Neural cell (in vitro differentiated cells): Measurements from ENCODE around the gene AP1S3.

Source experiments
- EP300 ChIP-seq: fragments of 450-650 bp; conservative IDR thresholded peaks from 2 replicates; pipeline ENCODE4 v1.6.1; 2014; ENCODE audit warnings: antibody characterized with exemption, mild to moderate bottlenecking, moderate library complexity; ENCODE audit not compliant: poor library complexity, severe bottlenecking
- EZH2 ChIP-seq: fragments of 200-600, 300-800 bp; shearing (Covaris generic), sonication (generic); IDR thresholded peaks from 2 replicates; pipeline ENCODE4 v1.6.1; 2014; ENCODE audit warnings: antibody characterized with exemption, low read length, borderline replicate concordance, mild to moderate bottlenecking; ENCODE audit not compliant: insufficient read depth, poor library complexity, severe bottlenecking
- MXI1 ChIP-seq: fragments of 450-650 bp; conservative IDR thresholded peaks from 2 replicates; pipeline ENCODE4 v1.6.1; 2014; ENCODE audit warnings: antibody characterized with exemption, mild to moderate bottlenecking; ENCODE audit not compliant: poor library complexity, severe bottlenecking
- POLR2AphosphoS5 ChIP-seq: IDR thresholded peaks from 2 replicates; pipeline ENCODE4 v1.6.1; 2012
- TAF1 ChIP-seq: IDR thresholded peaks from 2 replicates; pipeline ENCODE4 v1.6.1; 2012; ENCODE audit warnings: low read depth
- TF ChIP-seq, protein P1 (sequence below): fragments of 450-650 bp; IDR thresholded peaks from 2 replicates; pipeline ENCODE4 v1.5.1; 2014; ENCODE audit warnings: antibody characterized with exemption, mild to moderate bottlenecking, moderate library complexity; ENCODE audit not compliant: poor library complexity, severe bottlenecking
- TF ChIP-seq, protein P2 (sequence below): IDR thresholded peaks from 2 replicates; pipeline ENCODE4 v1.6.1; 2012; ENCODE audit warnings: borderline replicate concordance

DNA sequence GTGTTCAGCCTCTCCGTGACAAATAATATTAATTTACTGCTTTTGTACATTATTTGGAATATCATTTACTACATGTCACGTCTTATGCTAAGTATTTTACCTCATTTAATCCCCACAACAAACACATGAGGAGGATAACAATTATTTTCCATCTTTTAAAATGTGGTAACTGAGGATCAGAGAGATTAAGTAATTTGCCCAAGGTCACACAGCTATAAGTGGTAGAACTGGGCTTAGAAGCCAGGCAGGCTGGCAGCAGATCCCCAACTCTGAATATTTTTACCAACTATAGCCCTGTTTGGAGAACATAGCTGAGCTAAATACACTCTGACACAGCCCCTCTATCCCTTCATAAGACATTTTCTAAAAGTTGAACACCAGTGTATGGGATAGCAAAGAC is 24.1 kb downstream of the AP1S3 start:
- TF ChIP-seq, protein P1, sequence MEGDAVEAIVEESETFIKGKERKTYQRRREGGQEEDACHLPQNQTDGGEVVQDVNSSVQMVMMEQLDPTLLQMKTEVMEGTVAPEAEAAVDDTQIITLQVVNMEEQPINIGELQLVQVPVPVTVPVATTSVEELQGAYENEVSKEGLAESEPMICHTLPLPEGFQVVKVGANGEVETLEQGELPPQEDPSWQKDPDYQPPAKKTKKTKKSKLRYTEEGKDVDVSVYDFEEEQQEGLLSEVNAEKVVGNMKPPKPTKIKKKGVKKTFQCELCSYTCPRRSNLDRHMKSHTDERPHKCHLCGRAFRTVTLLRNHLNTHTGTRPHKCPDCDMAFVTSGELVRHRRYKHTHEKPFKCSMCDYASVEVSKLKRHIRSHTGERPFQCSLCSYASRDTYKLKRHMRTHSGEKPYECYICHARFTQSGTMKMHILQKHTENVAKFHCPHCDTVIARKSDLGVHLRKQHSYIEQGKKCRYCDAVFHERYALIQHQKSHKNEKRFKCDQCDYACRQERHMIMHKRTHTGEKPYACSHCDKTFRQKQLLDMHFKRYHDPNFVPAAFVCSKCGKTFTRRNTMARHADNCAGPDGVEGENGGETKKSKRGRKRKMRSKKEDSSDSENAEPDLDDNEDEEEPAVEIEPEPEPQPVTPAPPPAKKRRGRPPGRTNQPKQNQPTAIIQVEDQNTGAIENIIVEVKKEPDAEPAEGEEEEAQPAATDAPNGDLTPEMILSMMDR: no peak
- TF ChIP-seq EZH2: no peak
- no peak for TF ChIP-seq TAF1
- no peak for TF ChIP-seq EP300
- no peak for TF ChIP-seq POLR2AphosphoS5
- no peak for TF ChIP-seq MXI1
- TF ChIP-seq, protein P2, sequence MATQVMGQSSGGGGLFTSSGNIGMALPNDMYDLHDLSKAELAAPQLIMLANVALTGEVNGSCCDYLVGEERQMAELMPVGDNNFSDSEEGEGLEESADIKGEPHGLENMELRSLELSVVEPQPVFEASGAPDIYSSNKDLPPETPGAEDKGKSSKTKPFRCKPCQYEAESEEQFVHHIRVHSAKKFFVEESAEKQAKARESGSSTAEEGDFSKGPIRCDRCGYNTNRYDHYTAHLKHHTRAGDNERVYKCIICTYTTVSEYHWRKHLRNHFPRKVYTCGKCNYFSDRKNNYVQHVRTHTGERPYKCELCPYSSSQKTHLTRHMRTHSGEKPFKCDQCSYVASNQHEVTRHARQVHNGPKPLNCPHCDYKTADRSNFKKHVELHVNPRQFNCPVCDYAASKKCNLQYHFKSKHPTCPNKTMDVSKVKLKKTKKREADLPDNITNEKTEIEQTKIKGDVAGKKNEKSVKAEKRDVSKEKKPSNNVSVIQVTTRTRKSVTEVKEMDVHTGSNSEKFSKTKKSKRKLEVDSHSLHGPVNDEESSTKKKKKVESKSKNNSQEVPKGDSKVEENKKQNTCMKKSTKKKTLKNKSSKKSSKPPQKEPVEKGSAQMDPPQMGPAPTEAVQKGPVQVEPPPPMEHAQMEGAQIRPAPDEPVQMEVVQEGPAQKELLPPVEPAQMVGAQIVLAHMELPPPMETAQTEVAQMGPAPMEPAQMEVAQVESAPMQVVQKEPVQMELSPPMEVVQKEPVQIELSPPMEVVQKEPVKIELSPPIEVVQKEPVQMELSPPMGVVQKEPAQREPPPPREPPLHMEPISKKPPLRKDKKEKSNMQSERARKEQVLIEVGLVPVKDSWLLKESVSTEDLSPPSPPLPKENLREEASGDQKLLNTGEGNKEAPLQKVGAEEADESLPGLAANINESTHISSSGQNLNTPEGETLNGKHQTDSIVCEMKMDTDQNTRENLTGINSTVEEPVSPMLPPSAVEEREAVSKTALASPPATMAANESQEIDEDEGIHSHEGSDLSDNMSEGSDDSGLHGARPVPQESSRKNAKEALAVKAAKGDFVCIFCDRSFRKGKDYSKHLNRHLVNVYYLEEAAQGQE: no peak
